HuH-7.5 (cell line): ENCODE data around the gene ADK.
A peak's percentile ranks its signal among the peaks of the same experiment; 100 is the strongest.

ENCODE experiments used
- DNase-seq: peaks from one replicate; pipeline ENCODE4 v3.0.0; 2011; ENCODE audit warnings: low spot score

The ADK gene

DNA sequence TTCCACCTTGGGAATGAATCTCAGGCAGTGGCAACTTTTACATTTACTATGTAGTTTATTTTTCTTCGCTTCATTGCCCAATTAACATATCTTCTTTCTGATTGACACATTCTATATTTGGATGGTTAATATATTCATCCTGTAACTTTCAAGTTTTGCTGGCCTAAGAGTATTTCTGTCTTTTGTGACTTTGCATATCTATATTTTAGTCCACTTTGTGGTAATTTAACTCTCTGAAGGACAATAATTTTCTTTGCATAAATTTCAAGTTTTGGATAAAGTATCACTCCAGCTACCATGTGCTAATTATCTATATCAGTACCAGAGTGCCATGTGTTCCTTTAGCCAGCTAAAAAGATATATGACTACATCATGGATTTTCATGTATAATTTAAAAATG is 523.9 kb downstream of the ADK start:
- DNase-seq: no peak

DNA sequence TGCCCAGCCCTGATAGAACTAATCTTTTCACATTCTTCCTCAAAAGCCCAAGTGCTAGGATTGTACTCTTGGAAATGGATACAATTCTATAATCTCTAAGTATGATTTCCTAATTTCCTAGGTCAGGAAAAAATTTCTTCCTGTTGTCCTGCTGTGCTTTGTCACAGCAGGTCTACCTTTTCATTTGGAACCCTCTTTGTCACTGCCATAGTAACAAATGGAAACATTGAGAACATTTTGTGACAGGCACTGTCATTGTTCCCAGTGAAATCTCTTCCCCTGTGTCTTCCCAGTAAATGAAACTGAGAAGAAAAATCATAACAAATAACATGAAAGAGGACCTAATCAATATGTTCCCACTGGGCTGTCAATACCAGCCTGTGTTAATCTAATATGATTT is 524.5 kb downstream of the ADK start:
- no peak for DNase-seq

GRCh38 chr10:74677951-74678350 is 526.9 kb downstream of the ADK start:
- no peak for DNase-seq

DNA sequence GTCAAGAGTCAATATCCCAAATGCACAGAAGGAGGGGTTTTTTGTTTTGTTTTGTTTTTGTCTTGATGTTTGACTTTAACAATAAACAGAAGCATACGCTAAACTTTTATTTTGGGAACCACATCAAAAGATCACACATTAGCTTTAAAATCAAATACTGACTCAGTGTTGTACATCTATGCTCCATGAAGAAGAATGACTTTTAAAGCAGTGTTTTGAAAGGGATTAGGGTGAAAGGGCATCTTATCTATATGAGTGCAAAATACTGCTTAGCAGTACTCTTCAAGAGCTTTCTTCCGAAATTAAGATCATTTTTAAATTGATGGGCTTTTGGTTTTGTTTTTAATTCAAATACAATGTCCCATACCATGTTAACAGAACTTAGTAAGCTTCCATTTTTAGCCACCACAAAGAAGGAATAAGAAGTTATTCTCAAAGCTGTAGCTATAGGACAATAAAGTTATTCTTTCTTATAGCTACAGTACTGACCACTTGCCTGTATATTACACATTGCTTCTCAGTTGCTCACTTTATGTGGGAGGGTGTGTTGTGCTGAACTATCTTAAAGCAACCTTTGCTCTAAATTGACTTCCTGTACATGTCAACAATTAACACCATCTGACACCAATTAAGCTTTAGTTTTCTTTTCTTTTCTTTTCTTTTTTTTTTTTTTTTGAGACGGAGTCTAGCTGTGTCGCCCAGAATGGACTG is 531.1 kb downstream of the ADK start:
- no peak for DNase-seq

- DNase-seq: no peak
Measured at GRCh38 chr10:74683067-74683466, 532.0 kb downstream of the ADK start.

GRCh38 chr10:74683621-74684364 is 532.8 kb downstream of the ADK start:
- DNase-seq: peak; percentile 6

GRCh38 chr10:74684462-74684861 is 533.4 kb downstream of the ADK start:
- no peak for DNase-seq

- no peak for DNase-seq
Measured at GRCh38 chr10:74685564-74685963, 534.5 kb downstream of the ADK start.

GRCh38 chr10:74690393-74690792 is 539.4 kb downstream of the ADK start:
- no peak for DNase-seq

DNA sequence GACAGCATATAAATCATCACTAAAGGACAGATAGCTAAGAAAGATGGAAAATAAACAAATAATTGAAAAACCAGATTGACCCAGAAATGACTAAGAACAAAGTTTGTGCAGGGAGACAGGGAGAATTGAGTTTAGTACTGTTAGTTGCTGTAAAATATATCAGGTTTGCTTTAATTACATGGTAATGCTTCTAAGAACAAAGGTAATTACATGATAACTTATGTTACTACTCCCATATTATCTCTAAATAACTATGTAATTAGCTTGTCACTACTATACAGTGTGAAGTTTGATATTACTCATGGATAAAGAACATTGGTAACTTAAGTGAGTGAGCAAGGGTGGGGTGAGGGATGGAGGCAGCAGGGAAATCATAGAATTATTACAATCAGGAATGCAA is 540.1 kb downstream of the ADK start:
- DNase-seq: no peak

GRCh38 chr10:74704629-74705357 is 553.8 kb downstream of the ADK start:
- DNase-seq: peak; percentile 3

- DNase-seq: no peak
Measured at GRCh38 chr10:74705358-74705980, 554.4 kb downstream of the ADK start.

GRCh38 chr10:74706966-74707365 is 555.9 kb downstream of the ADK start:
- no peak for DNase-seq

DNA sequence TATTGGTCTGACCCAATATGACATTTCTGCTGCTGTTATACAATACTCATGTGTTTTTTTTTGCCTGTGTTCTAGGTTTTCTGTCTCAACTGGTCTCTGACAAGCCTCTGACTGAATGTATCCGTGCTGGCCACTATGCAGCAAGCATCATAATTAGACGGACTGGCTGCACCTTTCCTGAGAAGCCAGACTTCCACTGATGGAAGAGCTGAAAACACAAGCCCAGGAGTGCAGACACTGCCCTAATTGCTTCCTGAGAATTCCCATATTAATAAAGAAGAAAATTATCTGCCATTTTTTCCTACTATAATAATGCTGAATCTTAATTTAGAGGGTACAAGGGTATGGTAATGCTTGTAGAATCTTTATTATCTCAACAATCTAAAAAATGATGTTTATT is 557.2 kb downstream of the ADK start:
- no peak for DNase-seq

DNA sequence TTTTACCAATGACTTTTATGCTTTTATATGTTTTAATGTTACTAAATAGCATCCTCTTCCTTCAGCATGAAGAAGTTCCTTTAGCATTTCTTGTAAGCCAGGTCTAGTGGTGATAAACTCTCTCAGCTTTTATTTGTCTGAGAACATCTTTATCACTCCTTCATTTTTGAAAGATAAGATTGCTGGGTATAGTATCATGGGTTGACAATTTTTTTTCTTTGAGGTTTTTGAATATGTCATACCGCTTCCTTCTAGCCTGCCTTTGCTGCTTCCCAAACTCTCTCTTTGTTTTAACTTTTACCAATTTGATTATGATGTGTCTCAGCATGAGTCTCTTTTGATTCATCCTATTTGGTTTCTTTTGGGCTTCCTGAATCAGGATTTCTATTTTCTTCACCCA is 567.2 kb downstream of the ADK start:
- DNase-seq: no peak

- no peak for DNase-seq
Measured at GRCh38 chr10:74728225-74728624, 577.2 kb downstream of the ADK start.

- DNase-seq: no peak
Measured at GRCh38 chr10:74730246-74730645, 579.2 kb downstream of the ADK start.

DNA sequence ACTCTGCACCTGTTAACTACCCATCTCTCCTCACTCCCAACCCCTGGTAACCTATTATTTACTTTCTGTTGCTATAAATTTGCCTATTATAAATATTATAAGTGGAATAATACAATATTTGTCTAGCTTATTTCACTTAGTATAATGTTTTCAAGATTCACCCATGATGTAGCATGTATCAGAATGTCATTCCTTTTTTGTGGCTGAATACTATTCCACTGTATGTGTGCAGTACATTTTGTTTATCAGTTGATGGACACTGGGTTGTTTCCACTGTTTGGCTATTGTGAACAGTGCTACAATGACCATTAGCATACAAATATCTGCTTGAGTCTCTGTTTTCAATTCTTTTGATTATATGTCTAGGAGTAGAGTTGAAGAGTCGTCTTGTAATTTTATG is 582.6 kb downstream of the ADK start:
- DNase-seq: no peak

DNA sequence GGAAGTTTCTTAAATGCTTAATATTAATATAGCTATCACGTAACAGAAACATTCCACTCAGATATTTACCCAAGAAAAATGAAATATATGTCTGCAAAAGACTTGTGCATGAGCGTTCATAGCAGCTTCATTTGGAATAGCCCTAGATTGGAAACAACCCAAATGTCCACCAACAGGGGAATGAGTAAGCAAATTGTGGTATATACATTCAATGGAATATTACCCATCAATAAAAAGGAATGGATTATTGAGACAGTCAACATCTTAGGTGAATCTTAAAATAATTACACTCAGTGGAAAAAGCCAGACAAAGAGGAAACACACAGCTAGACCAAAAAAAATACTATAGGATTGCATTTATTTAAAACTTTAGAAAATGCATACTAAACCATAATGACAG is 585.0 kb downstream of the ADK start:
- no peak for DNase-seq

GRCh38 chr10:74738052-74738451 is 587.0 kb downstream of the ADK start:
- DNase-seq: no peak

GRCh38 chr10:74738542-74738941 is 587.5 kb downstream of the ADK start:
- no peak for DNase-seq

GRCh38 chr10:74738985-74739567 is 588.1 kb downstream of the ADK start:
- DNase-seq: no peak
